ENCODE data around the gene CAPN2. TPM values are rescaled to one million over a fixed set of nuclear protein-coding genes. Genes with fewer than 3 reads are reported as not detected.

Gene CAPN2
- total RNA-seq, 1 experiment from 2014 or later, result not detected

DNA sequence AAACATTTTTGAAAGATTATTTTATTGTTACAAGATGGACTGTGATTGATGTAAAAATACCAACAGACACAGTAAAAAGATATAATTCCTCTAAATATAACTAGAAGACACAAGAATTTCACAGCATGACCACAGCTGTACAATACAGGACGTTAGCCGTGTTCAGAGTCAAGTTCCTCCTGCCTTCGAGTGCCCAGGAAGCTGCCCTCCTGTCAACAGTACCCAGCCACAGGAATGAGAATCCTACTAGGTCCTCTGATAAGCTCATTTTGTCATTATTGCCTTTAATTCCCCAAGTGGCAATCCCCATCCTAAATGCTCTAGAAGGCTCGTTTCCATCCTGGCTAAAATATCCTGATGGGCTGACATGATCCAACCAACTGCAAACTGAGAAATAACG lies 16.4 kb upstream of the CAPN2 start:
- Histone ChIP-seq H3K4me2 (ENCODE audit: low read depth, low read length, poor library complexity, severe bottlenecking) (no peak overlapping the region), H3K4me3 (ENCODE audit: low read length) (no peak overlapping the region), H3K27me3 (ENCODE audit: low read length) (no peaks in the 10 kb centered on the region; the same call in 1 of the 2 replicates), H3K9ac (ENCODE audit: low read length) (no peak overlapping the region), H4K20me1 (ENCODE audit: insufficient read depth, low read depth, low read length) (no peaks in the 10 kb centered on the region), H2AFZ (ENCODE audit: low read length) (no peak overlapping the region), H3K27ac (ENCODE audit: low read length) (no peak overlapping the region), H3K9me2 (replicated peaks; ENCODE audit: insufficient read depth, low read length) (no peaks in the 10 kb centered on the region), H3K4me1 (ENCODE audit: low read length) (no peaks in the 10 kb centered on the region), H3K36me3 (ENCODE audit: insufficient read depth, low read length) (no peaks in the 10 kb centered on the region), H3K79me2 (ENCODE audit: low read length) (no peaks in the 10 kb centered on the region), H3K9me3 (ENCODE audit: low read length) (no peaks in the 10 kb centered on the region)
- DNase-seq, result no peak

DNA sequence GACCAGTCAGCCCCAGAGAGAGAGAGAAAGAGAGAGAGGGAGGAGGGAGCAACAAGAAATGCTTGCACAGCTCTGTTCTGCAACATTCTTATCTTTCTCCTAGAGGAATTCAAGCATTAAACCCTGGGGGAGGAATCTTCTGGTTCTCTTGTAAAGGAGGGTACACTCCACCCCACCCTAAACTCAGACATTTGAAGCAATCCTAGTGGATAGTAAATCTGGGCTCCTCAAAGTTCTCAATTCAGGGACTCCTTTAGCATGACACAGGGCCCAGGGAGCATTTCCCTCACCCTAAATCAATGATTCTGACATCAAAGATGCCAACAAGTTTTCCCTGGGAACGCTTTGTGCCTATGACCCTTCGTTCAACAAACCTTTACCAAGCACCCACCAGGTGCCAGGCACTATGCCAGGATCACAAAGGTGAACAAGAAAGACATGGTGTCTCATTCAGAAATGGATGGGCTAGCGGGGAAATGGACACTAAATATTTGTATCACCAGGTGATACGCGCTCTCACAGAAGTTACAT lies 11.9 kb upstream of the CAPN2 start:
- Histone ChIP-seq H3K9ac (ENCODE audit: low read length) (no peak overlapping the region), H3K9me2 (replicated peaks; ENCODE audit: insufficient read depth, low read length) (no peaks in the 10 kb centered on the region), H3K36me3 (ENCODE audit: insufficient read depth, low read length) (no peaks in the 10 kb centered on the region), H3K27ac (ENCODE audit: low read length) (no peak overlapping the region), H3K79me2 (ENCODE audit: low read length) (no peaks in the 10 kb centered on the region), H3K4me1 (ENCODE audit: low read length) (no peaks in the 10 kb centered on the region), H3K4me3 (ENCODE audit: low read length) (no peak overlapping the region), H3K9me3 (ENCODE audit: low read length) (no peaks in the 10 kb centered on the region), H2AFZ (ENCODE audit: low read length) (no peak overlapping the region), H4K20me1 (ENCODE audit: insufficient read depth, low read depth, low read length) (no peaks in the 10 kb centered on the region), H3K27me3 (ENCODE audit: low read length) (no peaks in the 10 kb centered on the region; the same call in 1 of the 2 replicates), H3K4me2 (ENCODE audit: low read depth, low read length, poor library complexity, severe bottlenecking) (no peak overlapping the region)
- no peak for DNase-seq

DNA sequence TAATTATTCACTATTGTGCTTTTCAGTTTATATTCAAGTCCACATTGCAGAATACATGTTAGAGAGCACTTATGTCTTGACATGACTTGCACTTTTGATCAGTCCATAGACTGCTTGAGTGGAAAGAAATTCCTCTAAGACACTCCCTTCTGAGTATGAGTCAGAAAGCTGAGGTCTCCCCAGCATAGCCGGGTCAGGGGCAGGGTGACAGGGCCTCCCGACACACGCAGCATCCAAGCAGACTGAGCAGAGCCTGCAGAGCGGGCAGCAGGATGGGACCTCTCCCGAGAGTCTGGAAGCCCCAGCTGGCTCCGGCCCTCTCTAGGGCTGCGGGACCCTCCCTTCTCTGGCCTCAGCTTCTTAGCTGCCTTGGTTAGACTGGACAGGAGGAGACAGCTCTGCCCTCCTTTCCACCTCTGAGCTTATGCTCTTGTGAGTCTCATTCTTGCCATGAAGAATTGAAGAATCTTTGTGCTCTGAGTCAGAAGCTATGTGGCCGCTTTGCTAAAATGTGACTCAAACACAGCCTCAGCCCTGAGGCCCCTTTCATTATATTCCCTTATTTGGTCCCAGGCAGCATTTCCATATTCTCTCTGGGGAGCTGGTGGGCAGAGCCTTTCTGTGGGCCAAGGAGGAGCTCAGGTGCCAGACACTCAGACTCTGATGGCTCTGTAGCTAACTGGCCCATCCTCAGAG lies 11.2 kb upstream of the CAPN2 start:
- Histone ChIP-seq H2AFZ (ENCODE audit: low read length) (no peak overlapping the region), H3K9ac (ENCODE audit: low read length) (no peak overlapping the region), H3K27me3 (ENCODE audit: low read length) (no peaks in the 10 kb centered on the region; the same call in 1 of the 2 replicates), H3K36me3 (ENCODE audit: insufficient read depth, low read length) (no peaks in the 10 kb centered on the region), H4K20me1 (ENCODE audit: insufficient read depth, low read depth, low read length) (no peaks in the 10 kb centered on the region), H3K4me3 (ENCODE audit: low read length) (no peak overlapping the region), H3K9me3 (ENCODE audit: low read length) (no peaks in the 10 kb centered on the region), H3K79me2 (ENCODE audit: low read length) (no peaks in the 10 kb centered on the region), H3K4me1 (ENCODE audit: low read length) (no peaks in the 10 kb centered on the region), H3K27ac (ENCODE audit: low read length) (no peak overlapping the region), H3K4me2 (ENCODE audit: low read depth, low read length, poor library complexity, severe bottlenecking) (no peak overlapping the region), H3K9me2 (replicated peaks; ENCODE audit: insufficient read depth, low read length) (no peaks in the 10 kb centered on the region)
- DNase-seq, result no peak

DNA sequence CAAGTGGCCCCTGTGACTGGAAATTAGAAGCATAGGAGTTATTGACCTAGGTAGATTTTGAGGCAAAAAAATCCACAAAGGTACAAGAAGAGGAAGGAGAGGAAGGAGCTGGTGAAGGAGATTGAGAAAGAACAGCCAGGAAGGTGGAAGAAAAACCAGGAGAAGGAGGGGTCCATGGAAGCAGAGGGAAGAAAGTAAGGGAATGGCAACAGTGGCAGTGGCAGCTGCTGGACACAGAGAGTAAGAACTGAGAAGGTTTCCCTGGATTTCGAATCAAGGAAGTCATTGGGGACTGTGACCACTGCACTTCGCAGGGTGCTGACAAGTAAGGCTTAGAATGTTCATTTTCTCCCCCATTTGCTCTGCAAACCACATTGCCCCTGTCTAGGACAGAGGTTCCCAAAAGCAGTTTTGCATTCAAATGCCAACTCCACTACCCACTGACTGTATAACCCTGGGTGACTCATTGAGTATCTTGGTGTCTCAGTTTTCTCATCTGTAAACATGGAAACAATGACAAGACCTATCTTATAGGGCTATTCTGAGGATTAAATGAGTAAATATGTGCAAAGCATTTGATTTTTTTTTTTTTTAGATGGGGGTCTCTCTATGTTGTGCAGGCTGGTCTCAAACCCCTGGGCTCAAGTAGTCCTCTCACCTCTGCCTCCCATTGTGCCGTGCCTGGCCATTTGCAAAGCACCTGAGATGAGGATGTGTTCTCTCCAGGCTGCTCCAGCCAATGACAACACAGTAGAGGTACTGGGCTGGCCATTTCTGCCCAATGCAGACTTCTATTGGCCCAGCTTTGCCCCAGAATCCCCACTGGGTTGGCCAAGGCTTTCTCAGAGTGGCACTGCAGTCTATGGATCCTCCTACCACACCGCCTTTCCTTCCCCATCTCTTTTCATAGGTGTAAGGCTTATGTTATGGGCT lies 9.3 kb upstream of the CAPN2 start:
- Histone ChIP-seq H3K79me2 (ENCODE audit: low read length) (no peaks in the 10 kb centered on the region), H3K9ac (ENCODE audit: low read length) (no peak overlapping the region), H3K27me3 (ENCODE audit: low read length) (no peaks in the 10 kb centered on the region), H3K4me3 (ENCODE audit: low read length) (no peak overlapping the region), H4K20me1 (ENCODE audit: insufficient read depth, low read depth, low read length) (no peaks in the 10 kb centered on the region), H3K9me2 (replicated peaks; ENCODE audit: insufficient read depth, low read length) (no peaks in the 10 kb centered on the region), H2AFZ (ENCODE audit: low read length) (no peak overlapping the region), H3K4me1 (ENCODE audit: low read length) (no peaks in the 10 kb centered on the region), H3K27ac (ENCODE audit: low read length) (no peak overlapping the region), H3K4me2 (ENCODE audit: low read depth, low read length, poor library complexity, severe bottlenecking) (no peak overlapping the region), H3K36me3 (ENCODE audit: insufficient read depth, low read length) (no peaks in the 10 kb centered on the region), H3K9me3 (ENCODE audit: low read length) (no peaks in the 10 kb centered on the region)
- no peak for DNase-seq

DNA sequence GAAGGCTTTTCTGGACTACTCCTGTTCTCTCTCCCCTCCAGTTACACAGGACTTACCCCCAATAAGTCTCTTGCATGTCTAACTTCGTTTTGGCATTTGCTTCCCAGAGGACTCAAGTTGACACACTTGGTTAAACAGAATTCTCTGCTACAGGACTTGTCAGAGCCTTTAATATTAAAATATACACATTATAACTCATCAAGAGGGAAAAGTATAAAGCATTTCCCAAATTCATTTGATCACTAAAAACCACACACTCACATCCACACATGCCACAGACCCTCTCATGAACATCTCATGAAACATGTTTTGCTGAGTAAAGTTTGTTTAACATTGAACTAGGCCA lies 8.7 kb upstream of the CAPN2 start:
- H4K20me1 ChIP-seq (ENCODE audit: insufficient read depth, low read depth, low read length), result no peaks in the 10 kb centered on the region
- no peaks in the 10 kb centered on the region for H3K36me3 ChIP-seq (ENCODE audit: insufficient read depth, low read length)
- H2AFZ ChIP-seq (ENCODE audit: low read length), result no peak overlapping the region
- no peaks in the 10 kb centered on the region for H3K9me3 ChIP-seq (ENCODE audit: low read length)
- no peaks in the 10 kb centered on the region for H3K4me1 ChIP-seq (ENCODE audit: low read length)
- no peak overlapping the region for H3K9ac ChIP-seq (ENCODE audit: low read length)
- no peaks in the 10 kb centered on the region for H3K79me2 ChIP-seq (ENCODE audit: low read length)
- no peak overlapping the region for H3K4me2 ChIP-seq (ENCODE audit: low read depth, low read length, poor library complexity, severe bottlenecking)
- H3K4me3 ChIP-seq (ENCODE audit: low read length), result no peak overlapping the region
- DNase-seq, result peak; percentile 35
- H3K27ac ChIP-seq (ENCODE audit: low read length), result no peak overlapping the region
- no peaks in the 10 kb centered on the region for H3K27me3 ChIP-seq (ENCODE audit: low read length)
- no peaks in the 10 kb centered on the region for H3K9me2 ChIP-seq (replicated peaks; ENCODE audit: insufficient read depth, low read length)

DNA sequence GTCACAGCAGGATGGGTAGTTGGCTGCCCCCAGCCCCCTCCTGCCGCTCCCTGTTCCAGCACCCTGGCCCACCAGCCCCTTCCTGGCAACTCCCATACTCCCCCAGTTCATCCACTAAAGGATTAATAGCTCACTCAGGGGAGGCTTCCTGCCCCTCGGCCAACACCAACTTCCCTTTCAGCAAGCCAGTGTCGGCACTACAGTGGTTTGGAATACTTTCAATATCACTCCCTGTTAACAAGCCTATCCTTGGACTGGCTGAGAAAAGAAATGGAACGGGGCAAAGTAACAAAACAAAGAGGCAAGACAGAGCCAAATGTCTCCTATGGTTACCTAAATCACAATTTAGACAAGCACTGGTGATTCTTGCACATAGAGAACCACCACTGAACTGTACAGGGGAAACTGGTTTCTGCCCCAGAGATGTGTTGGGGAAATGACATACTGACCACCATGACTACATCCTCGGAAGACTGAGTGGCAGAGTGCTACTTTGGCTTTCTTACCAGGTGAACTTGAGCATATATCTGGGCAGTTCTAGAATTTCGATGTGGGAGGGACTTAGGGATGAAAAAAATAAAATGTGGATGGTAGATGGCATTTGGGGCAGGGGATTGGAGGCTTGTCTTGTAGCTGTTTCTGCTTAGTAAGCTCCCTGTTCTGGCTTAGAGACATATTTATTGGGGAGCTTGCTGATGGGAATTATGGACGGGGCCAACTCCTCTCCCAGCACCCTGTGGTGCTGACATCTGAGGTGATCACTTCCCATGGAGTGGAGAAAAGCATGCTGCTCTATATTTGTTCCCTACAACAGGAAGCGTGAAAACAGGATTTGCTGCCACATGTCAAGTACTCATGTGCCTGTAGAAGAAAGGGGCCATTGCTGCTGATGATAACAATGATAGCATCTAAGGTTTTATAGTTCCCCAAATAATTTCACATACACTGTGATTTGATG lies 7.1 kb upstream of the CAPN2 start:
- Histone ChIP-seq H3K4me2 (ENCODE audit: low read depth, low read length, poor library complexity, severe bottlenecking) (no peak overlapping the region), H3K4me3 (ENCODE audit: low read length) (no peak overlapping the region), H3K36me3 (ENCODE audit: insufficient read depth, low read length) (no peaks in the 10 kb centered on the region), H2AFZ (ENCODE audit: low read length) (no peak overlapping the region), H3K9me2 (replicated peaks; ENCODE audit: insufficient read depth, low read length) (no peaks in the 10 kb centered on the region), H3K9me3 (ENCODE audit: low read length) (no peaks in the 10 kb centered on the region), H3K27ac (ENCODE audit: low read length) (no peak overlapping the region), H3K4me1 (ENCODE audit: low read length) (no peaks in the 10 kb centered on the region), H4K20me1 (ENCODE audit: insufficient read depth, low read depth, low read length) (no peaks in the 10 kb centered on the region), H3K9ac (ENCODE audit: low read length) (no peak overlapping the region), H3K27me3 (ENCODE audit: low read length) (no peaks in the 10 kb centered on the region), H3K79me2 (ENCODE audit: low read length) (no peaks in the 10 kb centered on the region)
- DNase-seq, result no peak

DNA sequence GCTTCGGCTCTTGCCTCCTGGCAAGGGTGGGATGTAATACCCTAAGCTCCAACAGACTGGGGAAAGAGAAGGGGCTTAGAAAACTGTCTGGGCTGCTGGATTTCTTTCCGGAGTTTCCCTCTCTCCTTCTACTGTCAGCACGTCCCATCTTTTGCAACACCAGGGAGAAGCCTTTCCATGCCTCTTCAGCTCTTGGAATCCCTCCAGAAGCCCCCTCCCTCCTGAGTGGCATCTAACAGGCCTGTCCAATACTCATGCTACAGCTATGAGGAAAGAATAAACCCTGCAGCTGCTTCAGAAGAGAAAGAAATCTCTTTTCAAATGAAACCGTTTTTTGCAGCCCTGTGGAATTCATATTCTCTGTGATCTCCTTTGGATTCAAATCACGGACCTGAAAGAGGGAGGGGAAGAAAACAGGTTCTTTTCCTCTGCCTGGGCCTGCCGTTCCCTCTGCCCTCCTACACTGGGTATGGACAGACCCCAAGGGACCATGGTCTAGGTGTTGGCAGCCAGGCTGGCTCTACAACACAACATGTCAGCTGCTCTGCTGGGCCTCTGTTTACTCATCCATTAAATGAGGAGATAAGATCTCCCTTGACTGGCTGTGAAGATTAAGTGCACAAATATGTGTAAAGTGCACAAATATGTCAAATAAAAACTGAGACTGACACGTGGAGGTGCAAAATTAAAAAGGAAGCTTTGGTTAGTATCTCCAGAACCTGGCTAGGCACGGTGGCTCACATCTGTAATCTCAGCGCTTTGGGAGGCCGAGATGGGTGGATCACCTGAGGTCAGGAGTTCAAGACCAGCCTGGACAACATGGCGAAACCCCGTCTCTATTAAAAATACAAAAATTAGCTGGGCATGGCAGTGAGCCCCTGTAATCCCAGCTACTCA lies 6.0 kb upstream of the CAPN2 start:
- no peaks in the 10 kb centered on the region for H3K36me3 ChIP-seq (ENCODE audit: insufficient read depth, low read length)
- no peaks in the 10 kb centered on the region for H3K4me1 ChIP-seq (ENCODE audit: low read length)
- no peak overlapping the region for H3K4me3 ChIP-seq (ENCODE audit: low read length)
- H3K79me2 ChIP-seq (ENCODE audit: low read length), result no peaks in the 10 kb centered on the region
- no peak for DNase-seq
- H3K27ac ChIP-seq (ENCODE audit: low read length), result no peak overlapping the region
- H3K27me3 ChIP-seq (ENCODE audit: low read length), result no peaks in the 10 kb centered on the region
- H3K9ac ChIP-seq (ENCODE audit: low read length), result no peak overlapping the region
- H3K9me2 ChIP-seq (replicated peaks; ENCODE audit: insufficient read depth, low read length), result no peaks in the 10 kb centered on the region
- no peak overlapping the region for H3K4me2 ChIP-seq (ENCODE audit: low read depth, low read length, poor library complexity, severe bottlenecking)
- no peaks in the 10 kb centered on the region for H3K9me3 ChIP-seq (ENCODE audit: low read length)
- H2AFZ ChIP-seq (ENCODE audit: low read length), result no peak overlapping the region
- no peaks in the 10 kb centered on the region for H4K20me1 ChIP-seq (ENCODE audit: insufficient read depth, low read depth, low read length)

All from Karpas-422 (cell line).